SK-N-SH (cell line): ENCODE measurements around the gene KCNT1. TPM values are rescaled to one million over a fixed set of nuclear protein-coding genes. Genes with fewer than 3 reads are reported as not detected.

ENCODE experiments used
- CTCF ChIA-PET: fragments of 300-600, 350-600 bp; formaldehyde crosslinking; extraction: SDS; loops from one replicate; lab custom pipeline; 2021; lab: Yijun Ruan, JAX
- POLR2A ChIA-PET: fragments of 350-600 bp; sonication (Branson Sonifier 250); formaldehyde crosslinking; extraction: SDS; loops from one replicate; lab custom pipeline; 2020; ENCODE audit warnings: antibody characterized with exemption, inconsistent platforms; lab: Yijun Ruan, JAX
- DNase-seq: peaks from one replicate; pipeline ENCODE4 v3.0.0; 2012
- H2AFZ ChIP-seq: fragments of 200-600 bp; sonication (generic); 2 replicates; pipeline ENCODE4 v1.8.1; 2016; ENCODE audit warnings: antibody characterized with exemption, mild to moderate bottlenecking, low read depth
- H3F3A ChIP-seq: fragments of 200-600 bp; sonication (generic); replicated peaks from 2 replicates; pipeline ENCODE3; 2016; ENCODE audit warnings: antibody characterized with exemption, mild to moderate bottlenecking; ENCODE audit not compliant: insufficient read depth
- H3K27ac ChIP-seq, 2 experiments: fragments of 200-500 bp in 1 of 2; fragments of 200-600 bp in 1 of 2; sonication (Bioruptor generic) in 1 of 2; sonication (generic), shearing (Covaris generic) in 1 of 2; 2 replicates each; pipeline versions ENCODE4 v1.5.1 to v1.6.1; 2014 to 2016; ENCODE audit warnings: low read depth in 2 of 2, inconsistent platforms in 1 of 2, low read length in 1 of 2, mild to moderate bottlenecking in 1 of 2, mixed read lengths in 1 of 2
- H3K27me3 ChIP-seq: fragments of 200-600 bp; sonication (generic), shearing (Covaris generic); 2 replicates; pipeline ENCODE4 v1.6.1; 2016; ENCODE audit warnings: mixed run types; ENCODE audit not compliant: insufficient read depth
- H3K36me3 ChIP-seq, 2 experiments: fragments of 200-500 bp in 1 of 2; fragments of 200-600 bp in 1 of 2; sonication (Bioruptor generic) in 1 of 2; sonication (generic) in 1 of 2; replicated peaks in 1 of 2; 2 replicates each; pipeline versions ENCODE3 to v1.5.1; 2014 to 2016; ENCODE audit warnings: low read length in 1 of 2, mild to moderate bottlenecking in 1 of 2; ENCODE audit not compliant: insufficient read depth in 2 of 2, control insufficient read depth in 1 of 2
- H3K4me1 ChIP-seq, 2 experiments: fragments of 200-500 bp in 1 of 2; fragments of 200-600 bp in 1 of 2; sonication (Bioruptor generic) in 1 of 2; sonication (generic), shearing (Covaris generic) in 1 of 2; 2 replicates each; pipeline versions ENCODE4 v1.5.1 to v1.6.1; 2014 to 2016; ENCODE audit warnings: low read depth in 1 of 2, low read length in 1 of 2, mixed run types in 1 of 2; ENCODE audit not compliant: insufficient read depth in 2 of 2, control insufficient read depth in 1 of 2
- H3K4me2 ChIP-seq: fragments of 200-600 bp; sonication (generic), shearing (Covaris generic); 2 replicates; pipeline ENCODE4 v1.6.1; 2017; ENCODE audit warnings: mixed run types
- H3K4me3 ChIP-seq, 2 experiments: fragments of 200-500 bp in 1 of 2; fragments of 200-600 bp in 1 of 2; sonication (Bioruptor generic) in 1 of 2; sonication (generic), shearing (Covaris generic) in 1 of 2; 2 replicates each; pipeline versions ENCODE4 v1.5.1 to v1.8.1; 2014 to 2016; ENCODE audit warnings: low read depth in 2 of 2, inconsistent platforms in 1 of 2, low read length in 1 of 2, mild to moderate bottlenecking in 1 of 2, mixed read lengths in 1 of 2, moderate library complexity in 1 of 2
- H3K79me2 ChIP-seq: fragments of 200-600 bp; sonication (generic); 2 replicates; pipeline ENCODE4 v1.8.1; 2017; ENCODE audit warnings: mild to moderate bottlenecking; ENCODE audit not compliant: insufficient read depth
- H3K9ac ChIP-seq: fragments of 200-600 bp; sonication (generic); 2 replicates; pipeline ENCODE4 v1.6.1; 2017; ENCODE audit warnings: mixed run types
- H3K9me2 ChIP-seq: fragments of 200-600 bp; sonication (generic); 2 replicates; pipeline ENCODE4 v1.6.1; 2017; ENCODE audit warnings: mixed run types
- H3K9me3 ChIP-seq: fragments of 200-600 bp; sonication (generic); 2 replicates; pipeline ENCODE4 v1.6.1; 2017; ENCODE audit warnings: mixed run types, mild to moderate bottlenecking, moderate library complexity
- H4K20me1 ChIP-seq: fragments of 200-600 bp; sonication (generic); 2 replicates; pipeline ENCODE4 v1.6.1; 2017; ENCODE audit warnings: mild to moderate bottlenecking, mixed run types; ENCODE audit not compliant: insufficient read depth
- EP300 ChIP-seq, 2 experiments: IDR thresholded peaks; 2 replicates each; pipeline versions ENCODE4 v1.4.0 to v1.6.1; 2012; ENCODE audit warnings: borderline replicate concordance in 1 of 2, low read depth in 1 of 2, low read length in 1 of 2
- MXI1 ChIP-seq: IDR thresholded peaks from 2 replicates; pipeline ENCODE4 v1.6.1; 2012; ENCODE audit warnings: mild to moderate bottlenecking, low read depth, low read length, improper control_type of control experiment
- RCOR1 ChIP-seq: fragments of 150-350 bp; IDR thresholded peaks from 2 replicates; pipeline ENCODE4 v1.6.1; 2017; ENCODE audit warnings: antibody characterized with exemption, low read length
- RXRA ChIP-seq: IDR thresholded peaks from 2 replicates; pipeline ENCODE4 v1.4.0; 2012; ENCODE audit warnings: low read depth, mild to moderate bottlenecking, borderline replicate concordance
- SIN3A ChIP-seq: IDR thresholded peaks from 2 replicates; pipeline ENCODE4 v1.6.1; 2012; ENCODE audit warnings: low read depth, mild to moderate bottlenecking, low read length, moderate library complexity, borderline replicate concordance
- TEAD4 ChIP-seq: IDR thresholded peaks from 2 replicates; pipeline ENCODE4 v1.4.0; 2012; ENCODE audit warnings: mild to moderate bottlenecking, borderline replicate concordance; ENCODE audit not compliant: insufficient read depth
- polyA plus RNA-seq, 3 experiments: library from polyadenylated mRNA; depleted of rRNA; stranded (reverse); fragments of >200 nt; gene quantifications; 2 replicates each; pipeline ENCODE4 v1.2.3, GENCODE V29; 2012
- TF ChIP-seq, protein P1 (sequence below): IDR thresholded peaks from 2 replicates; pipeline ENCODE4; 2012
- TF ChIP-seq, protein P2 (sequence below): fragments of 200-600 bp; sonication (generic); IDR thresholded peaks from 2 replicates; pipeline ENCODE4 v1.6.1; 2017; ENCODE audit warnings: antibody characterized with exemption, mild to moderate bottlenecking, moderate library complexity
- TF ChIP-seq, protein P3 (sequence below): IDR thresholded peaks from 2 replicates; pipeline ENCODE4 v1.4.0; 2012; ENCODE audit warnings: low read depth
- TF ChIP-seq, protein P4 (sequence below): IDR thresholded peaks from 2 replicates; pipeline ENCODE4 v1.6.1; 2012; ENCODE audit warnings: mild to moderate bottlenecking, low read depth, low read length, moderate library complexity

KCNT1 gene
- polyA plus RNA-seq, 1 of the 3 experiments (the other 2 are of a cell fraction) = 0.08 TPM

DNA sequence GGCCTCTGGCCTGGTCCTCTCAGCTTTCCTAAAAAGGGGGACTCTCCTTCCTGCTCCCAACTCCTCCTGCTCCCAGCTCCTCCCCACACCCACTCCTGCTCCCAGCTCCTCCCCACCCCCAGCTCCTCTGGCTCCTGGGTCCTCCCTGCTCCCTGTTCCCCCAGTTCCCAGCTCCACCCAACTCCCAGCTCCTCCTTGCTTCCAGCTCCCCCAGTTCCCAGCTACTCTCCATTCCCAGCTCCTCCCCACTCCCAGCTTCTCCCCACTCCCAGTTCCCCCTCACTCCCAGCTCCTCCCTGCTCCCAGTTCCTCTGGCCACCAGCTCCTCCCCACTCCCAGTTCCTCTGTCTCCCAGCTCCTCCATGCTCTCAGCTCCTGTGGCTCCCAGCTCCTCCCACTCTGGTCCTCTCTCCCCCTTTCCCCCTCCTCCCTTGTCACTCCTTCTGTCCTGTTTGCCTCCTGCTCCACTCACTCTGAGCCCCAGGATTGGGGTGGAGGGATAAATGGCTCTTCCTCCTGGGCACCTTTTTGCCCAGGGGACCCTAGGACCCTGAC lies 75.7 kb downstream of the KCNT1 start:
- no peaks in the 10 kb centered on the region for H3K9me2 ChIP-seq
- H3K27ac ChIP-seq = no peak overlapping the region
- H3F3A ChIP-seq = no peaks in the 10 kb centered on the region
- ChIA-PET POLR2A (interaction anchor here (0.6 kb wide), 1 partner anchor 61 kb away, joined by 4 read pairs; no protein-coding TSS in a partner anchor), CTCF (no interaction called here)
- H3K4me2 ChIP-seq = no peak overlapping the region
- H3K27me3 ChIP-seq = no peaks in the 10 kb centered on the region
- H3K79me2 ChIP-seq = no peaks in the 10 kb centered on the region
- H4K20me1 ChIP-seq = no peaks in the 10 kb centered on the region
- no peaks in the 10 kb centered on the region for H3K36me3 ChIP-seq
- no peak overlapping the region for H2AFZ ChIP-seq
- no peak for DNase-seq
- H3K9me3 ChIP-seq = no peaks in the 10 kb centered on the region
- TF ChIP-seq RCOR1 (no peak), SIN3A (no peak), EP300 (IDR thresholded peaks at IDR 0.05; ENCODE audit: borderline replicate concordance in 1 of 2, low read depth in 1 of 2, low read length in 1 of 2) (no peak), MXI1 (no peak), RXRA (no peak), TEAD4 (no peak)
- TF ChIP-seq, protein P1, sequence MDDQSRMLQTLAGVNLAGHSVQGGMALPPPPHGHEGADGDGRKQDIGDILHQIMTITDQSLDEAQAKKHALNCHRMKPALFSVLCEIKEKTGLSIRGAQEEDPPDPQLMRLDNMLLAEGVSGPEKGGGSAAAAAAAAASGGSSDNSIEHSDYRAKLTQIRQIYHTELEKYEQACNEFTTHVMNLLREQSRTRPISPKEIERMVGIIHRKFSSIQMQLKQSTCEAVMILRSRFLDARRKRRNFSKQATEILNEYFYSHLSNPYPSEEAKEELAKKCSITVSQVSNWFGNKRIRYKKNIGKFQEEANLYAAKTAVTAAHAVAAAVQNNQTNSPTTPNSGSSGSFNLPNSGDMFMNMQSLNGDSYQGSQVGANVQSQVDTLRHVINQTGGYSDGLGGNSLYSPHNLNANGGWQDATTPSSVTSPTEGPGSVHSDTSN = no peak
- TF ChIP-seq, protein P2, sequence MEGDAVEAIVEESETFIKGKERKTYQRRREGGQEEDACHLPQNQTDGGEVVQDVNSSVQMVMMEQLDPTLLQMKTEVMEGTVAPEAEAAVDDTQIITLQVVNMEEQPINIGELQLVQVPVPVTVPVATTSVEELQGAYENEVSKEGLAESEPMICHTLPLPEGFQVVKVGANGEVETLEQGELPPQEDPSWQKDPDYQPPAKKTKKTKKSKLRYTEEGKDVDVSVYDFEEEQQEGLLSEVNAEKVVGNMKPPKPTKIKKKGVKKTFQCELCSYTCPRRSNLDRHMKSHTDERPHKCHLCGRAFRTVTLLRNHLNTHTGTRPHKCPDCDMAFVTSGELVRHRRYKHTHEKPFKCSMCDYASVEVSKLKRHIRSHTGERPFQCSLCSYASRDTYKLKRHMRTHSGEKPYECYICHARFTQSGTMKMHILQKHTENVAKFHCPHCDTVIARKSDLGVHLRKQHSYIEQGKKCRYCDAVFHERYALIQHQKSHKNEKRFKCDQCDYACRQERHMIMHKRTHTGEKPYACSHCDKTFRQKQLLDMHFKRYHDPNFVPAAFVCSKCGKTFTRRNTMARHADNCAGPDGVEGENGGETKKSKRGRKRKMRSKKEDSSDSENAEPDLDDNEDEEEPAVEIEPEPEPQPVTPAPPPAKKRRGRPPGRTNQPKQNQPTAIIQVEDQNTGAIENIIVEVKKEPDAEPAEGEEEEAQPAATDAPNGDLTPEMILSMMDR = no peak
- TF ChIP-seq, protein P3, sequence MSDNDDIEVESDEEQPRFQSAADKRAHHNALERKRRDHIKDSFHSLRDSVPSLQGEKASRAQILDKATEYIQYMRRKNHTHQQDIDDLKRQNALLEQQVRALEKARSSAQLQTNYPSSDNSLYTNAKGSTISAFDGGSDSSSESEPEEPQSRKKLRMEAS = no peak
- TF ChIP-seq, protein P4, sequence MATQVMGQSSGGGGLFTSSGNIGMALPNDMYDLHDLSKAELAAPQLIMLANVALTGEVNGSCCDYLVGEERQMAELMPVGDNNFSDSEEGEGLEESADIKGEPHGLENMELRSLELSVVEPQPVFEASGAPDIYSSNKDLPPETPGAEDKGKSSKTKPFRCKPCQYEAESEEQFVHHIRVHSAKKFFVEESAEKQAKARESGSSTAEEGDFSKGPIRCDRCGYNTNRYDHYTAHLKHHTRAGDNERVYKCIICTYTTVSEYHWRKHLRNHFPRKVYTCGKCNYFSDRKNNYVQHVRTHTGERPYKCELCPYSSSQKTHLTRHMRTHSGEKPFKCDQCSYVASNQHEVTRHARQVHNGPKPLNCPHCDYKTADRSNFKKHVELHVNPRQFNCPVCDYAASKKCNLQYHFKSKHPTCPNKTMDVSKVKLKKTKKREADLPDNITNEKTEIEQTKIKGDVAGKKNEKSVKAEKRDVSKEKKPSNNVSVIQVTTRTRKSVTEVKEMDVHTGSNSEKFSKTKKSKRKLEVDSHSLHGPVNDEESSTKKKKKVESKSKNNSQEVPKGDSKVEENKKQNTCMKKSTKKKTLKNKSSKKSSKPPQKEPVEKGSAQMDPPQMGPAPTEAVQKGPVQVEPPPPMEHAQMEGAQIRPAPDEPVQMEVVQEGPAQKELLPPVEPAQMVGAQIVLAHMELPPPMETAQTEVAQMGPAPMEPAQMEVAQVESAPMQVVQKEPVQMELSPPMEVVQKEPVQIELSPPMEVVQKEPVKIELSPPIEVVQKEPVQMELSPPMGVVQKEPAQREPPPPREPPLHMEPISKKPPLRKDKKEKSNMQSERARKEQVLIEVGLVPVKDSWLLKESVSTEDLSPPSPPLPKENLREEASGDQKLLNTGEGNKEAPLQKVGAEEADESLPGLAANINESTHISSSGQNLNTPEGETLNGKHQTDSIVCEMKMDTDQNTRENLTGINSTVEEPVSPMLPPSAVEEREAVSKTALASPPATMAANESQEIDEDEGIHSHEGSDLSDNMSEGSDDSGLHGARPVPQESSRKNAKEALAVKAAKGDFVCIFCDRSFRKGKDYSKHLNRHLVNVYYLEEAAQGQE = no peak
- H3K4me1 ChIP-seq = no peaks in the 10 kb centered on the region
- H3K9ac ChIP-seq = no peak overlapping the region
- no peak overlapping the region for H3K4me3 ChIP-seq
